GM23248 (cell line): ENCODE measurements around the gene TUBA1C. TPM values are rescaled to one million over a fixed set of nuclear protein-coding genes. Genes with fewer than 3 reads are reported as not detected.
A peak's percentile ranks its signal among the peaks of the same experiment; 100 is the strongest.

Source experiments
- DNase-seq: peaks from one replicate; pipeline ENCODE4 v3.0.0-alpha.2; 2015
- H2AFZ ChIP-seq: fragments of 200-600 bp; sonication (generic); 2 replicates; pipeline ENCODE4 v1.6.1; 2016; ENCODE audit warnings: antibody characterized with exemption
- H3F3A ChIP-seq: fragments of 200-600 bp; sonication (generic); 2 replicates; pipeline ENCODE4 v1.6.1; 2016; ENCODE audit warnings: mild to moderate bottlenecking, antibody characterized with exemption, mixed run types; ENCODE audit not compliant: insufficient read depth
- H3K27ac ChIP-seq: fragments of 200-600 bp; sonication (generic); 2 replicates; pipeline ENCODE4 v1.5.1; 2016; ENCODE audit warnings: mild to moderate bottlenecking
- H3K27me3 ChIP-seq: fragments of 200-600 bp; sonication (generic); replicated peaks from 2 replicates; pipeline ENCODE4 v1.6.1; 2016; ENCODE audit warnings: mild to moderate bottlenecking; ENCODE audit not compliant: insufficient read depth
- H3K36me3 ChIP-seq: fragments of 200-600 bp; sonication (generic); 2 replicates; pipeline ENCODE4 v1.6.1; 2016; ENCODE audit warnings: low read depth, mild to moderate bottlenecking
- H3K4me1 ChIP-seq: fragments of 200-600 bp; sonication (generic); 2 replicates; pipeline ENCODE4 v1.6.1; 2016; ENCODE audit warnings: mild to moderate bottlenecking; ENCODE audit not compliant: insufficient read depth
- H3K4me2 ChIP-seq: fragments of 200-600 bp; sonication (generic); one replicate; pipeline ENCODE4 v1.6.1; 2016; ENCODE audit warnings: mild to moderate bottlenecking; ENCODE audit not compliant: unreplicated experiment
- H3K4me3 ChIP-seq: fragments of 200-600 bp; sonication (generic); 2 replicates; pipeline ENCODE4 v1.5.1; 2016; ENCODE audit warnings: mild to moderate bottlenecking
- H3K79me2 ChIP-seq: fragments of 200-600 bp; sonication (generic); 2 replicates; pipeline ENCODE4 v1.6.1; 2016; ENCODE audit warnings: mild to moderate bottlenecking; ENCODE audit not compliant: insufficient read depth
- H3K9ac ChIP-seq: fragments of 200-600 bp; sonication (generic); 2 replicates; pipeline ENCODE4 v1.6.1; 2016; ENCODE audit warnings: mild to moderate bottlenecking
- H3K9me2 ChIP-seq: fragments of 200-600 bp; sonication (generic); 2 replicates; pipeline ENCODE4 v1.6.1; 2016; ENCODE audit warnings: mixed run types, mild to moderate bottlenecking, moderate library complexity; ENCODE audit not compliant: insufficient read depth
- H3K9me3 ChIP-seq: fragments of 200-600 bp; sonication (generic); one replicate; pipeline ENCODE4 v1.6.1; 2017; ENCODE audit warnings: low read depth
- H4K20me1 ChIP-seq: fragments of 200-600 bp; sonication (generic); 2 replicates; pipeline ENCODE4 v1.6.0; 2016; ENCODE audit not compliant: insufficient read depth
- EZH2 ChIP-seq: fragments of 200-600 bp; sonication (generic); IDR thresholded peaks from 2 replicates; pipeline ENCODE4 v1.6.1; 2018; ENCODE audit warnings: antibody characterized with exemption, mild to moderate bottlenecking; ENCODE audit not compliant: insufficient read depth, poor library complexity, severe bottlenecking
- EZH2phosphoT487 ChIP-seq: fragments of 200-600 bp; sonication (generic); IDR thresholded peaks from 2 replicates; pipeline ENCODE4 v1.6.1; 2018; ENCODE audit warnings: antibody characterized with exemption, moderate library complexity, mild to moderate bottlenecking, low read depth; ENCODE audit not compliant: insufficient read depth
- WGBS, 2 experiments: methylation state at CpG; one replicate each; pipeline ENCODE4 v1.1.6; 2015 to 2017; ENCODE audit warnings: low lambda C conversion rate in 2 of 2, low coverage in 1 of 2; ENCODE audit errors: missing lambda C conversion rate in 2 of 2; 5-methylcytosine and 5-hydroxymethylcytosine counted together
- in situ Hi-C: fragments of 300-500 bp; cut with MboI; formaldehyde crosslinking; loops from 2 replicates; pipeline ENCODE4 v1.15.0; 2020
- polyA plus RNA-seq: library from polyadenylated mRNA; unstranded; fragments of >200 nt; fragmentation: Nextera tagmentation; extraction: Ambion mirVana; gene quantifications from 2 replicates; pipeline ENCODE4 v1.2.1, GENCODE V29; 2016
- total RNA-seq: library from RNA; depleted of rRNA; stranded (reverse); fragments of >200 nt; shearing (Covaris generic); gene quantifications from 2 replicates; pipeline ENCODE4 v1.2.3, GENCODE V29; 2014; rRNA removed

TUBA1C gene
- total RNA-seq (401 and 473 TPM in 2 replicates), polyA plus RNA-seq (301 and 312 TPM in 2 replicates)

- Histone ChIP-seq H4K20me1 (peaks cover 7% of the 10 kb centered on the region), H3K9ac (peak within 1 kb of the TSS; percentile 99), H3K9me3 (no peaks in the 10 kb centered on the region), H3K79me2 (peaks cover 66% of the 10 kb centered on the region), H3F3A (peaks cover 75% of the 10 kb centered on the region), H3K27me3 (no peaks in the 10 kb centered on the region), H3K9me2 (no peaks in the 10 kb centered on the region), H3K36me3 (peaks cover 18% of the 10 kb centered on the region), H2AFZ (peak within 1 kb of the TSS; percentile 43), H3K4me2 (peak within 1 kb of the TSS; percentile 75), H3K4me3 (peak within 1 kb of the TSS; percentile 94), H3K27ac (peak within 1 kb of the TSS; percentile 99), H3K4me1 (peaks cover 59% of the 10 kb centered on the region)
- TF ChIP-seq EZH2phosphoT487 = no peak
- in situ Hi-C loops = no loop called here
- WGBS, 2 experiments = 0 to 1% methylated on average over 53 to 58 of the region's 61 CpGs
- DNase-seq = peak; percentile 97
Measured at GRCh38 chr12:49264873-49265792, at the start of gene TUBA1C. Gene TUBA1C (plus strand): TSS chr12:49265082. CDS start chr12:49265182, 100 bp downstream.

- WGBS, 2 experiments = 82 to 90% methylated on average over 9 to 11 of the region's 11 CpGs
- Histone ChIP-seq H3K27ac (no peak overlapping the region), H3K4me2 (no peak overlapping the region), H4K20me1 (no peaks in the 10 kb centered on the region), H3K4me1 (peaks cover 22% of the 10 kb centered on the region), H3F3A (peaks cover 22% of the 10 kb centered on the region), H3K27me3 (no peaks in the 10 kb centered on the region), H3K36me3 (no peaks in the 10 kb centered on the region), H3K9ac (no peak overlapping the region), H3K9me3 (no peaks in the 10 kb centered on the region), H3K4me3 (no peak overlapping the region), H3K9me2 (no peaks in the 10 kb centered on the region), H3K79me2 (no peaks in the 10 kb centered on the region), H2AFZ (no peak overlapping the region)
- no peak for TF ChIP-seq EZH2phosphoT487
- TF ChIP-seq EZH2 = no peak
- in situ Hi-C loops = no loop called here
- no peak for DNase-seq
Measured at GRCh38 chr12:49219417-49220026, 45.4 kb upstream of the TUBA1C start.

- Histone ChIP-seq H3K4me3 (no peak overlapping the region), H3K4me2 (no peak overlapping the region), H3K9me2 (no peaks in the 10 kb centered on the region), H3K4me1 (peaks cover 13% of the 10 kb centered on the region), H3K36me3 (no peaks in the 10 kb centered on the region), H2AFZ (no peak overlapping the region), H3K9me3 (no peaks in the 10 kb centered on the region), H3K27me3 (no peaks in the 10 kb centered on the region), H3K9ac (no peak overlapping the region), H4K20me1 (no peaks in the 10 kb centered on the region), H3K27ac (no peak overlapping the region), H3K79me2 (no peaks in the 10 kb centered on the region), H3F3A (peaks cover 12% of the 10 kb centered on the region)
- in situ Hi-C loops = no loop called here
- DNase-seq = no peak
- TF ChIP-seq EZH2phosphoT487 = no peak
- TF ChIP-seq EZH2 = no peak
- WGBS, 2 experiments = 91 to 94% methylated on average over 4 of the region's 4 CpGs
Measured at GRCh38 chr12:49220972-49221371, 43.9 kb upstream of the TUBA1C start.

- peak overlapping the region; percentile 73 for H2AFZ ChIP-seq
Measured at GRCh38 chr12:49223122-49223521, 41.8 kb upstream of the TUBA1C start.

More at GRCh38 chr12:49223122-49223521, 41.8 kb upstream of the TUBA1C start:
- Histone ChIP-seq H3K27me3 (no peaks in the 10 kb centered on the region), H3F3A (peaks cover 12% of the 10 kb centered on the region), H3K36me3 (no peaks in the 10 kb centered on the region), H3K27ac (peak overlapping the region; percentile 61), H3K9ac (no peak overlapping the region), H3K9me2 (no peaks in the 10 kb centered on the region), H3K4me3 (peak overlapping the region; percentile 25), H3K79me2 (no peaks in the 10 kb centered on the region), H3K4me2 (peak overlapping the region; percentile 53), H4K20me1 (no peaks in the 10 kb centered on the region), H3K4me1 (peaks cover 13% of the 10 kb centered on the region), H3K9me3 (no peaks in the 10 kb centered on the region)
- DNase-seq = no peak
- TF ChIP-seq EZH2phosphoT487 = no peak
- TF ChIP-seq EZH2 = no peak
- in situ Hi-C loops = no loop called here
- 35 to 60% methylated on average over 1 of the region's 1 CpG for WGBS, 2 experiments
